K562 (cell line): ENCODE results near the gene TGOLN2. TPM values are rescaled to one million over a fixed set of nuclear protein-coding genes. Genes with fewer than 3 reads are reported as not detected.
A peak's percentile ranks its signal among the peaks of the same experiment; 100 is the strongest.

Source experiments
- ATAC-seq: fragments of 200-7000 bp; cut with Tn5 transposase; 3 replicates; pipeline ENCODE4 v1.9.1; 2020; ENCODE audit warnings: moderate library complexity
- BruUV-seq: library from RNA; stranded (reverse); fragments of 400-500 nt; replicated peaks from 2 replicates; lab custom pipeline; 2021; lab: Mats Ljungman, UMichigan
- CTCF ChIA-PET: fragments of 300-600 bp; formaldehyde crosslinking; extraction: SDS; loops from one replicate; lab custom pipeline; 2021; ENCODE audit warnings: low intra/inter-chr PET ratio; lab: Yijun Ruan, JAX
- POLR2A ChIA-PET: fragments of 300-600, 350-650 bp; sonication (Branson Sonifier 250); formaldehyde crosslinking; extraction: SDS; loops from one replicate; lab custom pipeline; 2021; ENCODE audit warnings: antibody characterized with exemption, inconsistent platforms; lab: Yijun Ruan, JAX
- DNase-seq, 4 experiments: peaks; one replicate each; pipeline versions ENCODE4 v3.0.0 to v3.0.0-alpha.2; 2011 to 2018; ENCODE audit warnings: low spot score in 3 of 4, mixed read lengths in 3 of 4; ENCODE audit errors: extremely low read depth in 1 of 4
- FAIRE-seq: peaks from 2 replicates; lab custom pipeline; 2011; peaks lifted over from hg19 to GRCh38; lab: Jason Lieb, UNC
- H2AFZ ChIP-seq: 2 replicates; pipeline ENCODE4 v1.6.0; 2011; ENCODE audit warnings: low read depth, low read length, control low read depth, inconsistent platforms
- H3K27ac ChIP-seq: fragments of 200-600 bp; 3 replicates; pipeline ENCODE4 v1.8.0; 2011; ENCODE audit warnings: low read depth, mild to moderate bottlenecking, control low read depth, inconsistent platforms, low read length, moderate library complexity, mixed read lengths; ENCODE audit errors: extremely low read depth
- H3K27me3 ChIP-seq, 2 experiments: fragments of 300-600 bp in 1 of 2; 2 replicates in 1 of 2; 3 replicates in 1 of 2; pipeline versions ENCODE4 v1.6.0 to v1.8.0; 2011; ENCODE audit warnings: inconsistent platforms in 2 of 2, low read length in 2 of 2, mild to moderate bottlenecking in 1 of 2, mixed read lengths in 1 of 2, moderate library complexity in 1 of 2; ENCODE audit not compliant: control insufficient read depth in 2 of 2, insufficient read depth in 2 of 2
- H3K36me3 ChIP-seq: fragments of 300-600 bp; 3 replicates; pipeline ENCODE4 v1.8.0; 2011; ENCODE audit warnings: mild to moderate bottlenecking, low read length, inconsistent platforms; ENCODE audit not compliant: control insufficient read depth, insufficient read depth
- H3K4me1 ChIP-seq, 2 experiments: fragments of 200-600 bp in 1 of 2; replicated peaks in 1 of 2; 2 replicates in 1 of 2; 3 replicates in 1 of 2; pipeline versions ENCODE4 v1.5.1 to v1.8.0; 2011; ENCODE audit warnings: inconsistent platforms in 2 of 2, low read length in 2 of 2, mild to moderate bottlenecking in 1 of 2, mixed read lengths in 1 of 2, moderate library complexity in 1 of 2; ENCODE audit not compliant: control insufficient read depth in 2 of 2, insufficient read depth in 2 of 2
- H3K4me2 ChIP-seq: 2 replicates; pipeline ENCODE4 v1.6.1; 2011; ENCODE audit warnings: low read length, control low read depth, inconsistent platforms, mixed read lengths; ENCODE audit not compliant: insufficient read depth
- H3K4me3 ChIP-seq: fragments of 200-600 bp; sonication (generic), shearing (Covaris generic); 2 replicates; pipeline ENCODE4 v1.5.1; 2016; ENCODE audit warnings: control low read depth, inconsistent platforms
- H3K79me2 ChIP-seq: fragments of 200-600 bp; 3 replicates; pipeline ENCODE4 v1.8.0; 2011; ENCODE audit warnings: low read length, inconsistent platforms; ENCODE audit not compliant: control insufficient read depth, insufficient read depth
- H3K9ac ChIP-seq, 2 experiments: 2 replicates each; pipeline versions ENCODE4 v1.6.0 to v1.6.1; 2011; ENCODE audit warnings: low read depth in 2 of 2, low read length in 2 of 2, control low read depth in 1 of 2, inconsistent platforms in 1 of 2, mild to moderate bottlenecking in 1 of 2, mixed read lengths in 1 of 2; ENCODE audit not compliant: insufficient read depth in 1 of 2
- H3K9me1 ChIP-seq: one replicate; pipeline ENCODE4 v1.6.0; 2011; ENCODE audit warnings: inconsistent platforms, mild to moderate bottlenecking, low read length, moderate library complexity; ENCODE audit not compliant: control insufficient read depth, insufficient read depth
- H3K9me3 ChIP-seq: replicated peaks from 2 replicates; pipeline ENCODE4 v1.5.1; 2011; ENCODE audit warnings: low read depth, low read length, inconsistent platforms; ENCODE audit not compliant: control insufficient read depth, insufficient read depth
- H4K20me1 ChIP-seq: replicated peaks from 2 replicates; pipeline ENCODE4 v1.6.1; 2011; ENCODE audit warnings: low read length, inconsistent platforms, mixed read lengths; ENCODE audit not compliant: control insufficient read depth, insufficient read depth
- ARID4B ChIP-seq: sonication (generic); formaldehyde crosslinking; IDR thresholded peaks from 2 replicates; pipeline ENCODE4 v1.8.0; 2022; ENCODE audit warnings: mild to moderate bottlenecking, missing genetic modification reagents
- ETS2 ChIP-seq: IDR thresholded peaks from 2 replicates; pipeline ENCODE4 v1.6.1; 2016; ENCODE audit warnings: borderline replicate concordance, missing genetic modification characterization, mild to moderate bottlenecking, moderate library complexity, missing compliant biosample characterization; ENCODE audit not compliant: poor library complexity, severe bottlenecking
- ZFX ChIP-seq: sonication (generic); formaldehyde crosslinking; IDR thresholded peaks from 2 replicates; pipeline ENCODE4 v1.8.0; 2022; ENCODE audit warnings: mild to moderate bottlenecking, missing genetic modification reagents, moderate library complexity
- WGBS: fragments of 100-300 bp; shearing (Covaris generic); methylation state at CpG from one replicate; pipeline ENCODE4 v1.1.6; 2016; ENCODE audit warnings: low coverage, mixed read lengths; ENCODE audit not compliant: insufficient coverage; ENCODE audit errors: missing lambda C conversion rate; 5-methylcytosine and 5-hydroxymethylcytosine counted together
- in situ Hi-C: fragments of 300-500 bp; cut with MboI; formaldehyde crosslinking; loops from 4 replicates; pipeline ENCODE4 v1.15.0; 2018; ENCODE audit warnings: inconsistent platforms, mixed read lengths
- intact Hi-C: fragments of 100-400 bp; cut with micrococcal nuclease; formaldehyde crosslinking; loops from 2 replicates; pipeline ENCODE4 v1.14.2; 2022
- polyA plus RNA-seq, 8 experiments: library from polyadenylated mRNA; depleted of rRNA in 4 of 8; stranded (reverse) in 5 of 8; unstranded in 3 of 8; fragments of >200 nt; fragmentation: Nextera tagmentation in 2 of 8; fragmentation: Illumina TruSeq in 1 of 8; extraction: Ambion mirVana in 2 of 8; extraction: Trizol in 1 of 8; gene quantifications; 2 replicates each; pipeline versions ENCODE4 v1.2.1 to v1.2.3, GENCODE V29; 2011 to 2014; ENCODE audit warnings: inconsistent platforms in 1 of 8, missing spikeins in 1 of 8
- total RNA-seq, 7 experiments: library from RNA; depleted of rRNA in 6 of 7; stranded (reverse); fragments of >200 nt in 6 of 7; fragmentation: Illumina TruSeq in 2 of 7; extraction: Trizol in 2 of 7; gene quantifications; 2 replicates each; pipeline versions ENCODE4 v1.2.1 to v1.2.3, GENCODE V29; 2011 to 2021; ENCODE audit warnings: low replicate concordance in 1 of 7

The TGOLN2 gene
- total and polyA plus RNA-seq, 9 of the 15 experiments (the other 6 are each of a cell fraction or from before 2014, with no cell fraction given) = 13.0 to 66.5 (median 35.9) TPM

GRCh38 chr2:85323351-85323987, 4.3 kb downstream of the TGOLN2 start:
- Histone ChIP-seq H3K79me2 (peaks cover 65% of the 10 kb centered on the region), H3K4me2 (no peak overlapping the region), H3K4me1 (peaks cover 14 to 17% of the 10 kb centered on the region in 2 experiments; a peak in 4 of 5 replicates), H3K27ac (no peak overlapping the region), H3K4me3 (no peak overlapping the region), H3K9me1 (peaks cover 6% of the 10 kb centered on the region), H3K36me3 (peaks cover 80% of the 10 kb centered on the region), H3K27me3 (no peaks in the 10 kb centered on the region), H3K9me3 (no peaks in the 10 kb centered on the region), H2AFZ (no peak overlapping the region), H3K9ac (no peak overlapping the region), H4K20me1 (peaks cover 19% of the 10 kb centered on the region)
- DNase-seq (no peak), FAIRE-seq (no peak), ATAC-seq (no peak)
- no TSS peak for BruUV-seq
- in situ Hi-C loops (no loop called here), intact Hi-C loops (no loop called here)
- WGBS = 92% methylated on average over 8 of the region's 9 CpGs
- no peak for TF ChIP-seq ARID4B (CRISPR knock-in tag)
- TF ChIP-seq ZFX = 0 out of 2 replicates have a peak, but pooled peaks have one; percentile 11
- TF ChIP-seq ETS2 (tag) = no peak
- ChIA-PET POLR2A (interaction anchor here (1.5 kb wide), 1 partner anchor 16 kb away, joined by 4 read pairs; no protein-coding TSS in a partner anchor), CTCF (no interaction called here)
